Measurements from ENCODE around the gene RBM44. TPM values are rescaled to one million over a fixed set of nuclear protein-coding genes. Genes with fewer than 3 reads are reported as not detected.
A peak's percentile ranks its signal among the peaks of the same experiment; 100 is the strongest.

Gene RBM44
- total RNA-seq, 1 experiment from 2014 or later = 0.95 TPM

- ChIA-PET POLR2A (ENCODE audit: low non-redundant PET) (interaction anchor here (0.6 kb wide), 1 partner anchor 148 kb away, joined by 9 read pairs; no protein-coding TSS in a partner anchor), CTCF (no interaction called here)
- no TSS peak for BruUV-seq (replicated peaks)
Observed at GRCh38 chr2:237799060-237799428, 465 bp downstream of the RBM44 start.

GRCh38 chr2:237801466-237801865 lies 2.9 kb downstream of the RBM44 start:
- BruUV-seq (replicated peaks) = no TSS peak
- no peak for DNase-seq (ENCODE audit: low spot score)
- H3K9me3 ChIP-seq (ENCODE audit: low read depth, low read length, poor library complexity, severe bottlenecking) = no peaks in the 10 kb centered on the region
- H3K27ac ChIP-seq (ENCODE audit: low read depth, low read length, poor library complexity, severe bottlenecking) = no peak overlapping the region
- H3K4me1 ChIP-seq (ENCODE audit: insufficient read depth, low read length, poor library complexity, severe bottlenecking) = peaks cover 5% of the 10 kb centered on the region
- no peak for TF ChIP-seq CTCF (conservative IDR thresholded peaks at IDR 0.05; ENCODE audit: low read depth, low read length)
- no peak for TF ChIP-seq EZH2 (IDR thresholded peaks at IDR 0.05; ENCODE audit: borderline replicate concordance, low read depth, low read length, poor library complexity, severe bottlenecking)
- intact Hi-C loops (cut with micrococcal nuclease; ENCODE audit: unreplicated experiment) = no loop called here
- no peak overlapping the region for H3K4me3 ChIP-seq (ENCODE audit: low read depth, low read length, poor library complexity, severe bottlenecking)
- no peaks in the 10 kb centered on the region for H3K36me3 ChIP-seq (ENCODE audit: insufficient read depth, low read length, poor library complexity, severe bottlenecking)
- ChIA-PET CTCF (no interaction called here), POLR2A (ENCODE audit: low non-redundant PET) (no interaction called here)
- no peaks in the 10 kb centered on the region for H3K27me3 ChIP-seq (replicated peaks; ENCODE audit: insufficient read depth, low read depth, low read length, poor library complexity)

More at GRCh38 chr2:237799060-237799428, 465 bp downstream of the RBM44 start:
- H3K4me3 ChIP-seq (ENCODE audit: low read depth, low read length, poor library complexity, severe bottlenecking) = no peak overlapping the region
- H3K4me1 ChIP-seq (ENCODE audit: insufficient read depth, low read length, poor library complexity, severe bottlenecking) = no peaks in the 10 kb centered on the region
- intact Hi-C loops (cut with micrococcal nuclease; ENCODE audit: unreplicated experiment) = no loop called here
- H3K27me3 ChIP-seq (replicated peaks; ENCODE audit: insufficient read depth, low read depth, low read length, poor library complexity) = no peaks in the 10 kb centered on the region
- TF ChIP-seq EZH2 (IDR thresholded peaks at IDR 0.05; ENCODE audit: borderline replicate concordance, low read depth, low read length, poor library complexity, severe bottlenecking) (no peak), CTCF (conservative IDR thresholded peaks at IDR 0.05; ENCODE audit: low read depth, low read length) (no peak)
- no peak overlapping the region for H3K27ac ChIP-seq (ENCODE audit: low read depth, low read length, poor library complexity, severe bottlenecking)
- H3K36me3 ChIP-seq (ENCODE audit: insufficient read depth, low read length, poor library complexity, severe bottlenecking) = no peaks in the 10 kb centered on the region
- no peak for DNase-seq (ENCODE audit: low spot score)
- no peaks in the 10 kb centered on the region for H3K9me3 ChIP-seq (ENCODE audit: low read depth, low read length, poor library complexity, severe bottlenecking)

GRCh38 chr2:237806334-237806733 lies 7.8 kb downstream of the RBM44 start:
- Histone ChIP-seq H3K9me3 (ENCODE audit: low read depth, low read length, poor library complexity, severe bottlenecking) (no peaks in the 10 kb centered on the region), H3K27ac (ENCODE audit: low read depth, low read length, poor library complexity, severe bottlenecking) (no peak overlapping the region), H3K36me3 (ENCODE audit: insufficient read depth, low read length, poor library complexity, severe bottlenecking) (no peaks in the 10 kb centered on the region), H3K4me3 (ENCODE audit: low read depth, low read length, poor library complexity, severe bottlenecking) (no peak overlapping the region), H3K4me1 (ENCODE audit: insufficient read depth, low read length, poor library complexity, severe bottlenecking) (peaks cover 8% of the 10 kb centered on the region), H3K27me3 (replicated peaks; ENCODE audit: insufficient read depth, low read depth, low read length, poor library complexity) (no peaks in the 10 kb centered on the region)
- CTCF ChIA-PET = no interaction called here
- POLR2A ChIA-PET (ENCODE audit: low non-redundant PET) = no interaction called here
- TF ChIP-seq EZH2 (IDR thresholded peaks at IDR 0.05; ENCODE audit: borderline replicate concordance, low read depth, low read length, poor library complexity, severe bottlenecking) = no peak
- TF ChIP-seq CTCF (conservative IDR thresholded peaks at IDR 0.05; ENCODE audit: low read depth, low read length) = no peak
- DNase-seq (ENCODE audit: low spot score) = peak; percentile 65
- intact Hi-C loops (cut with micrococcal nuclease; ENCODE audit: unreplicated experiment) = no loop called here
- no TSS peak for BruUV-seq (replicated peaks)
